GM12892 (cell line): ENCODE results near the gene BRCA1.

Experiments used
- DNase-seq: peaks from one replicate; pipeline ENCODE4 v3.0.0; 2011; ENCODE audit not compliant: insufficient read length
- FAIRE-seq: peaks from 2 replicates; lab custom pipeline; 2011; peaks lifted over from hg19 to GRCh38; lab: Jason Lieb, UNC
- POLR2A ChIP-seq: IDR thresholded peaks from 2 replicates; pipeline ENCODE4 v1.6.1; 2011; ENCODE audit warnings: low read depth, low read length, control low read depth
- POLR2AphosphoS5 ChIP-seq: IDR thresholded peaks from 2 replicates; pipeline ENCODE4 v1.6.1; 2011; ENCODE audit warnings: low read depth, low read length, control low read depth
- TAF1 ChIP-seq: IDR thresholded peaks from 2 replicates; pipeline ENCODE4 v1.6.1; 2011; ENCODE audit warnings: low read depth, mild to moderate bottlenecking, control low read depth, low read length, borderline replicate concordance

The BRCA1 gene

DNA sequence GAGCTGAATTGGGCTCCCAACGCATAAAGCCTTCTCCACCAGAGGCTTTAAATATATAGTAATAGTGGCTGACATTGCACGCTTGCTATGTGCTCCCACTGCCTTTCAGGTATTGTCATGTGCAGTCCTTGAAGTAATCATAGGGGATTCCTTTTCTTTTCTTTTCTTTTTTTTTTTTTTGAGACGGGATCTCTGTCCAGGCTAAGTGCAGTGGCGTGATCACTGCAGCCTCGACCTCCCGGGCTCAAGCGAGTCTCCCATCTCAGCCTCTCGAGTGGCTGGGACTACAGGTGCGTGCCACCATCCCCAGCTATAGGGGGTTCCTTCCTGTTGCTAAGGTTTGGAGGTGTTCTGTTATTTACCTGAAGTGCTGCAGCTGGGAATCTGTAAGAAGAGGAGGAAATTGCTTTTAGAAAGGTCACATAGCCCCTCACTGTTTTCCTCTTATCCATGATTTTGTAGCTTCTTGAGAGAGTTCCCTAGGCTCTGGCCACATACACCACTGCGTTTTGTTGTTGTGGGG is 126.1 kb downstream of the BRCA1 start:
- TF ChIP-seq TAF1 (no peak), POLR2AphosphoS5 (no peak), POLR2A (no peak)

DNA sequence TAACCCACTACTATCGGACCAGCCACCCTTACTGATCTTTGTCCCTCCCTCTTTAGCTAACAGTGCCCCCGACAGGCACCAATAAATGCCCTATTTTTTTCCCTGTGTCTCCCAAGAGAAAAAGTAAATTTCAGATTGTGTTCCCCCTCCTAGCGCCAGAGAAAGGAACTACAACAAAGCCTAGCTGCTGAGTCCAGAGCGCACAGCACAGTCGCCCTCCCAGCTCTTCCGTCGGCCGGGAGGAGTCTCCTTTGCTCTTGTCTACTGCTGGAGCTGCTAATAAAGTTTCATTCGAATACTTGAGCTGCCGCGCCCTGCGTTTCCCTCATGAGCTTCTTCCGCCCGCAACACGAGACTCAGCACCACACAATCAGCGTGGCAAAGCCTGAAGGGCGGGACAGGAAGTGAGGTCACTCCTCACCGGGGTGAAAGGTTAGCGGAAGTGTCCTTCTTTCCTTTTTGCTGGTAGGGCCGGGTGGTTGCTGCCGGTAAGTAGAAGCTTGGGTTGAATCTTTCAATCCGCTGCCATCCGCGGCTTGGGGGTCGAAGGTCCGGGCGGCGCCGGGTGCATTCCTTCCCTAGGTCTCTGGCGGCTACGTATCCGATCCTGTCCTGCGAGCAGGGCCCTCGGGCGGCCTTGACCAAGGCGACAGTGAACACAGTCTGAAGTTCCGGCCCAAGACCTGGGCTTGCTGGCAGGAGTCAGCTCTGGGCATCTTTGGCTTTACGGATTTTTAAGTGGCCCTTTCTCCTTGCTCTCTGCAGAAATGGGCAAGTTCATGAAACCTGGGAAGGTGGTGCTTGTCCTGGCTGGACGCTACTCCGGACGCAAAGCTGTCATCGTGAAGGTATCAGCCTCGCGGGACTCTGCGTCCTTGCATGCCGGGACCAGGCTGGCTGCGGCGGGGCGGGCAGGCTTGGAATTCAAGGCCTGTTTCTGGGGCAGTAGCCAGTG is 126.9 kb downstream of the BRCA1 start, which contains the start of gene RPL27:
RPL27 (plus strand) TSS at position 436 of the 955 bp plus-strand sequence; CDS start at position 768, 332 bp downstream.
- TF ChIP-seq TAF1 = peak; percentile 99
- TF ChIP-seq POLR2A = peak; percentile 98
- peak; percentile 99 for TF ChIP-seq POLR2AphosphoS5
- FAIRE-seq = peak; percentile 98
- DNase-seq = peak; percentile 89

More for the DNA sequence above, 126.1 kb downstream of the BRCA1 start:
- FAIRE-seq (no peak), DNase-seq (no peak)

- no peak for DNase-seq
- no peak for TF ChIP-seq TAF1
- no peak for TF ChIP-seq POLR2AphosphoS5
- no peak for TF ChIP-seq POLR2A
- no peak for FAIRE-seq
These were observed 127.7 kb downstream of the BRCA1 start for GRCh38 chr17:42997390-42997983.
